CD4-positive, alpha-beta T cell treated with Interferon gamma for 1 hour (primary cell): ENCODE measurements around the gene DNAI2.

Experiments used
- DNase-seq: peaks from one replicate; pipeline ENCODE4 v3.0.0-alpha.2; 2020

Gene DNAI2

GRCh38 chr17:74344658-74345057 lies 70.6 kb downstream of the DNAI2 start:
- DNase-seq: no peak

- DNase-seq: no peak
Observed at GRCh38 chr17:74345433-74346241, 71.6 kb downstream of the DNAI2 start.

GRCh38 chr17:74347646-74348045 lies 73.6 kb downstream of the DNAI2 start:
- DNase-seq: no peak

- no peak for DNase-seq
Observed at GRCh38 chr17:74349120-74349519, 75.1 kb downstream of the DNAI2 start.

- DNase-seq: no peak
Observed at GRCh38 chr17:74350486-74350885, 76.5 kb downstream of the DNAI2 start.

- DNase-seq: no peak
Observed at GRCh38 chr17:74351552-74352210, 77.6 kb downstream of the DNAI2 start.

- no peak for DNase-seq
Observed at GRCh38 chr17:74353446-74354060, 79.5 kb downstream of the DNAI2 start.

- DNase-seq: peak; percentile 21
Observed at GRCh38 chr17:74354123-74354522, 80.1 kb downstream of the DNAI2 start.

GRCh38 chr17:74354561-74354960 lies 80.5 kb downstream of the DNAI2 start:
- no peak for DNase-seq

- DNase-seq: no peak
Observed at GRCh38 chr17:74355065-74355464, 81.0 kb downstream of the DNAI2 start.

GRCh38 chr17:74356646-74357465 lies 82.8 kb downstream of the DNAI2 start:
- no peak for DNase-seq

GRCh38 chr17:74357466-74357809 lies 83.4 kb downstream of the DNAI2 start:
- DNase-seq: no peak

- DNase-seq: no peak
Observed at GRCh38 chr17:74358697-74359096, 84.7 kb downstream of the DNAI2 start.

GRCh38 chr17:74359916-74360315 lies 85.9 kb downstream of the DNAI2 start:
- no peak for DNase-seq

- DNase-seq: no peak
Observed at GRCh38 chr17:74360899-74361229, 86.8 kb downstream of the DNAI2 start.

GRCh38 chr17:74361230-74362068 lies 87.4 kb downstream of the DNAI2 start, which contains the start of gene BTBD17:
Gene BTBD17, minus strand, starts transcription at chr17:74361868. Its CDS starts 49 bp downstream, at chr17:74361819.
- DNase-seq: peak; percentile 11

- DNase-seq: no peak
Observed at GRCh38 chr17:74362069-74362405, 88.0 kb downstream of the DNAI2 start.

GRCh38 chr17:74362810-74363498 lies 88.9 kb downstream of the DNAI2 start:
- DNase-seq: no peak
